Progenitor cell of endocrine pancreas (in vitro differentiated cells): ENCODE measurements around the gene SND1. TPM values are rescaled to one million over a fixed set of nuclear protein-coding genes. Genes with fewer than 3 reads are reported as not detected.

Experiments used
- DNase-seq: peaks from one replicate; pipeline ENCODE4 v3.0.0; 2021; ENCODE audit warnings: low spot score; ENCODE audit not compliant: unreplicated experiment
- H3K27ac Mint-ChIP-seq: 2 replicates; pipeline ENCODE4 v1.8.0; 2021; ENCODE audit warnings: mild to moderate bottlenecking, moderate library complexity, mixed read lengths
- H3K27me3 Mint-ChIP-seq: 2 replicates; pipeline ENCODE4 v1.8.0; 2021; ENCODE audit warnings: mixed read lengths
- H3K36me3 Mint-ChIP-seq: 2 replicates; pipeline ENCODE4 v1.8.0; 2022; ENCODE audit warnings: mixed read lengths; ENCODE audit not compliant: insufficient read depth
- H3K4me1 Mint-ChIP-seq: 2 replicates; pipeline ENCODE4 v1.8.0; 2021; ENCODE audit warnings: low read depth, mixed read lengths
- H3K4me3 Mint-ChIP-seq: 2 replicates; pipeline ENCODE4 v1.8.0; 2021; ENCODE audit warnings: low read depth, mild to moderate bottlenecking, moderate library complexity, mixed read lengths
- H3K9me3 Mint-ChIP-seq: 2 replicates; pipeline ENCODE4 v1.8.0; 2021; ENCODE audit warnings: low read depth, mixed read lengths
- total RNA-seq: library from RNA; stranded (reverse); gene quantifications from 2 replicates; pipeline ENCODE4 v1.2.1, GENCODE V29; 2021
- TF ChIP-seq, protein P1 (sequence below): fragments of 200-600 bp; sonication (generic); IDR thresholded peaks from one replicate; pipeline ENCODE4 v1.5.0; 2021; ENCODE audit warnings: antibody characterized with exemption, mild to moderate bottlenecking; ENCODE audit not compliant: unreplicated experiment

The SND1 gene
- total RNA-seq, 1 donor from 2014 or later, result 213 TPM

DNA sequence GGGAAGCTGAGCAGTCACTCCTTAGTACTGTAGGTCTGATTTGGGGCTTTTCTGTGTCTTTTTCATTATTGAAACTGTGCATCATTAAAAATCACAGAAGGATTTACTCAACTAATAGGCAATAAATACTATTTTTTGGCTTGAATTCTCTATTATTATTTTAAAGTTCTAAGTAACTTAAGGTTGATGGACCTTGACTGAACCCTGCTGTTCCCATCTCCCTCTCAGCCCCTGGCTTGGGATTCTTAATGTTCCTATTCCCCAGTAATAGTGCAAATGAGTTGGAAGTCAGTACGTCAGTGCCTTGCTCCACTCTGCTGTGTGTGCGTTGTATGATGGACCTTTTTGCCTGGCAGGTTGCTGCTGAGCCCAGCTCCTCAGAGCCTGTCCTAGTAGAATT lies 166.3 kb downstream of the SND1 start:
- TF ChIP-seq, protein P1, sequence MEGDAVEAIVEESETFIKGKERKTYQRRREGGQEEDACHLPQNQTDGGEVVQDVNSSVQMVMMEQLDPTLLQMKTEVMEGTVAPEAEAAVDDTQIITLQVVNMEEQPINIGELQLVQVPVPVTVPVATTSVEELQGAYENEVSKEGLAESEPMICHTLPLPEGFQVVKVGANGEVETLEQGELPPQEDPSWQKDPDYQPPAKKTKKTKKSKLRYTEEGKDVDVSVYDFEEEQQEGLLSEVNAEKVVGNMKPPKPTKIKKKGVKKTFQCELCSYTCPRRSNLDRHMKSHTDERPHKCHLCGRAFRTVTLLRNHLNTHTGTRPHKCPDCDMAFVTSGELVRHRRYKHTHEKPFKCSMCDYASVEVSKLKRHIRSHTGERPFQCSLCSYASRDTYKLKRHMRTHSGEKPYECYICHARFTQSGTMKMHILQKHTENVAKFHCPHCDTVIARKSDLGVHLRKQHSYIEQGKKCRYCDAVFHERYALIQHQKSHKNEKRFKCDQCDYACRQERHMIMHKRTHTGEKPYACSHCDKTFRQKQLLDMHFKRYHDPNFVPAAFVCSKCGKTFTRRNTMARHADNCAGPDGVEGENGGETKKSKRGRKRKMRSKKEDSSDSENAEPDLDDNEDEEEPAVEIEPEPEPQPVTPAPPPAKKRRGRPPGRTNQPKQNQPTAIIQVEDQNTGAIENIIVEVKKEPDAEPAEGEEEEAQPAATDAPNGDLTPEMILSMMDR, result no peak
- H3K36me3 Mint-ChIP-seq, result no peaks in the 10 kb centered on the region
- H3K27ac Mint-ChIP-seq, result peak overlapping the region; percentile 18
- no peaks in the 10 kb centered on the region for H3K9me3 Mint-ChIP-seq
- DNase-seq, result no peak
- no peak overlapping the region for H3K4me3 Mint-ChIP-seq
- H3K4me1 Mint-ChIP-seq, result peaks cover 45% of the 10 kb centered on the region
- H3K27me3 Mint-ChIP-seq, result no peaks in the 10 kb centered on the region

DNA sequence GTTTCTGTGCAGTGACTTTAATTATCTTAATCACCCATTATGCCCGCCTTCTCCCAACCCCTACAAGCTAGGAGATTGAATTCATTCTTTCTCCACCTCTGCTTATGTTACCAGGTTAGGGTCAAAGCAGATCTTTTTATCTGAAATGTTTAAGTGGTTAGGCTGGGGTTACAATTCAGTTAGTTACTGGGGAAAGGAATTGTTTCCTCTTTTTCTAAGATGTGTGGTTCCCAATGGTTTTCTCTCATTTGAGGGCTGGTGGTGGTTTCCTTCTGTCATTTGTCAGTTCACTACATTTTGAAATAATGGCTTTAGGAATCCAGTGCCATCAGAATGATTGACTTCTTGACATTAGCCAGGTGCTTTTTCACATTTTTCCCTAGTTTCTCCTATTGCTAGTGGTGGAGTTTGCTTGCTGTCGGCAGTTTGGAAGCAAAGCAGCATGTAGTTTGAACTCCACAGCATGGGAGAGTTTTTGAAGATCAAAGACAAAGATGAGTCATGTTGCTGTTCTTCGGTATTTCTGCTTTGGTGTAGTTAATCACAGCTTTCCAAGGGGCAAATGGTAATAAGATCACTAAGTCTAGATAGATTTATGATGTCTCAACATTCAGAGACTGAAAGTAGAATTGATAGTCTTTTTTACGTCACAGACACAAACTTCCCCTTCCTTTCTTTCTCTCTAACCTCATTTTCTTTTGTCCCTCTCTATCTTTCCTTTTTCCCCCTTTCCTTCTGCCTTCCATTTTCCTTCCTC lies 168.2 kb downstream of the SND1 start:
- TF ChIP-seq, protein P1, result no peak
- Mint-ChIP-seq H3K27ac (peak overlapping the region; percentile 4), H3K9me3 (no peaks in the 10 kb centered on the region), H3K4me3 (no peak overlapping the region), H3K36me3 (no peaks in the 10 kb centered on the region), H3K4me1 (peaks cover 43% of the 10 kb centered on the region), H3K27me3 (no peaks in the 10 kb centered on the region)
- DNase-seq, result no peak

DNA sequence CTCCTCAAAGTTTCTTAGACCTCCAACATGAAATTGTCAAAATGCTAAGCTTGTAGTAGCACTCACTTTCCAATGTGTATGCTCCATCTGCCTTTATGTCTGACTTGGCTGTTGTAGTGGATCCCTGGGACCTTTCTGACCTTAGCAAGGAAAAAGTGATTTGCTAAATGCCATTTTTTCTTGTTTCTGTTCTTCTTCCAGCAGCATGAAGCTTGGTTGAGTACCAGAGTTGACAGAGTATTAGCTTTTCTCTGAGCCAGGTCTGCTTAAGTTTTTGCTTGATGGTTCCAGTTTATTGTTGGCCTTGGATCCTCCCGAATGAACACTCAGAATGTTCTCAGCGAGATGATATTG lies 168.7 kb downstream of the SND1 start:
- TF ChIP-seq, protein P1, result no peak
- Mint-ChIP-seq H3K4me1 (peaks cover 38% of the 10 kb centered on the region), H3K27me3 (no peaks in the 10 kb centered on the region), H3K9me3 (no peaks in the 10 kb centered on the region), H3K36me3 (no peaks in the 10 kb centered on the region), H3K27ac (peak overlapping the region; percentile 4), H3K4me3 (no peak overlapping the region)
- no peak for DNase-seq

DNA sequence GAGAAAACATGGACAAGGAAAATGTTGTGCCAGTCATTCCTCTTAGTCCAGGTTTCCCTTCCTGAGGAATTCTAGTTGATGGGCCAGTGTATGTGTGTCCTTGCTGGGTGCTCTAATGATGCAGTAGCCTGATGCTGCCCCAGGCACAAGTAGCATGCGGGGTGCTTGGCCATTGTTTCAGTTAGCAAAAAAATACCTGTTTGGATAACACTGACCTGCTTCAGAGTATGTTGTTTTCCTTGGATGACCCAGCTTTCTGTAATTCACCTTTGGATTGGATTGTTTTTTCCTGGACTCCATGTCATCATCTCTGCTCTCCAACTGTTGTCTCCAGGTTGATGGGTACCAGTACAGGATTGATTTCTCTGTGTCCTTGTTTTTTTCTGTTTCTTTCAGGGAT lies 169.2 kb downstream of the SND1 start:
- H3K27ac Mint-ChIP-seq, result no peak overlapping the region

DNA sequence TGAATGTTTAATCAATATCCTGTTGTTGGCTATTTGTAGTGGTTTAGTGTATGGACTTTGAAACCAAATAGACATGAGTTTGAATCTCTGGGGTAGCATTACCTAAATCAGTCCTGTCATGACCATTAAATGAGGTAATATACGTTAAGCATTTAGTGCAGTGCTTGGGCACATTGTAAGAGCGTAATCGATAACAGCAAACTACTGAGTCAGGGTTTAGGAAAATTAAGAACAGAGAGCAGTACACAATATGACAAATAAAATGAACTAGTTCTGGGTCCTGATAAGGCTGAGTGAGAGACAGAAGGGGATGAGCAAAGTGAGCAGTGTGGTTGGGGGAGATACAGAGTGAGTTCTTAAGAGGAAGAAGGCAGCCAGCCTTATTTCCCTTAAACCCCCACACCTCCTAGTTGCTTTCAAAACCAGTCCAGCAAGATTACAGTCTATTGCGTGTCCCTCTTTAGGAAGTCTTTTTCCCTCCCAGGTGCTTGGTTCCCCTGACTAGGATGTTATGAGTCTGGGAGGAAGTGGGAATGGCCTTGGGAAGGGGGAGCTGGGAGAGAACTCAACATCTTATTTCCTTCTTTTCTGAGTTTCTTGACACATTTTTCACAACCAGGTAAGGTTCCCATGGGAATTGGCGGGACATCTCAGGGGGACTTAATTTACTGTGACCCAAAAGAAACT lies 171.0 kb downstream of the SND1 start:
- H3K9me3 Mint-ChIP-seq, result no peaks in the 10 kb centered on the region
- no peaks in the 10 kb centered on the region for H3K36me3 Mint-ChIP-seq
- peak overlapping the region; percentile 46 for H3K27ac Mint-ChIP-seq
- DNase-seq, result no peak
- no peak overlapping the region for H3K4me3 Mint-ChIP-seq
- peaks cover 21% of the 10 kb centered on the region for H3K4me1 Mint-ChIP-seq
- TF ChIP-seq, protein P1, result no peak
- no peaks in the 10 kb centered on the region for H3K27me3 Mint-ChIP-seq

More for the DNA sequence above, 169.2 kb downstream of the SND1 start:
- no peak for DNase-seq
- H3K36me3 Mint-ChIP-seq, result no peaks in the 10 kb centered on the region
- no peaks in the 10 kb centered on the region for H3K27me3 Mint-ChIP-seq
- TF ChIP-seq, protein P1, result no peak
- no peak overlapping the region for H3K4me3 Mint-ChIP-seq
- no peaks in the 10 kb centered on the region for H3K9me3 Mint-ChIP-seq
- H3K4me1 Mint-ChIP-seq, result peaks cover 33% of the 10 kb centered on the region
